PFSK-1 (cell line): Measurements from ENCODE around the gene ATXN7L1.

Source experiments
- FOXP2 ChIP-seq: optimal IDR thresholded peaks from 2 replicates; pipeline ENCODE3; 2011; ENCODE audit warnings: borderline replicate concordance, control low read depth, inconsistent platforms; ENCODE audit not compliant: insufficient read depth; ENCODE audit errors: extremely low read length, extremely low read depth
- POLR2AphosphoS5 ChIP-seq: IDR thresholded peaks from 2 replicates; pipeline ENCODE4 v1.6.1; 2012; ENCODE audit warnings: low read depth, mild to moderate bottlenecking, control low read depth, low read length, moderate library complexity
- REST ChIP-seq, 2 experiments: IDR thresholded peaks; 2 replicates each; pipeline versions ENCODE4 v1.6.1 to v1.8.0; 2011 to 2012; ENCODE audit warnings: low read depth in 2 of 2, low read length in 2 of 2, control low read depth in 1 of 2, inconsistent platforms in 1 of 2, mild to moderate bottlenecking in 1 of 2, moderate library complexity in 1 of 2; ENCODE audit not compliant: insufficient read depth in 1 of 2
- SIN3A ChIP-seq: IDR thresholded peaks from 2 replicates; pipeline ENCODE4 v1.6.1; 2012; ENCODE audit warnings: mild to moderate bottlenecking, low read length, moderate library complexity, borderline replicate concordance; ENCODE audit not compliant: insufficient read depth
- TAF1 ChIP-seq: IDR thresholded peaks from 2 replicates; pipeline ENCODE4 v1.6.1; 2012; ENCODE audit warnings: low read length, control low read depth, borderline replicate concordance; ENCODE audit not compliant: insufficient read depth

The ATXN7L1 gene

GRCh38 chr7:105699568-105700236, 176.7 kb downstream of the ATXN7L1 start:
- TF ChIP-seq REST (IDR thresholded peaks at IDR 0.05; ENCODE audit: insufficient read depth in 1 of 2, low read depth in 2 of 2, low read length in 2 of 2): no peak
- no peak for TF ChIP-seq TAF1
- TF ChIP-seq FOXP2: no peak
- no peak for TF ChIP-seq POLR2AphosphoS5
- no peak for TF ChIP-seq SIN3A

- TF ChIP-seq REST (IDR thresholded peaks at IDR 0.05; ENCODE audit: insufficient read depth in 1 of 2, low read depth in 2 of 2, low read length in 2 of 2) (no peak), SIN3A (no peak), FOXP2 (no peak), POLR2AphosphoS5 (no peak), TAF1 (no peak)
Observed at GRCh38 chr7:105698531-105698930, 177.9 kb downstream of the ATXN7L1 start.

DNA sequence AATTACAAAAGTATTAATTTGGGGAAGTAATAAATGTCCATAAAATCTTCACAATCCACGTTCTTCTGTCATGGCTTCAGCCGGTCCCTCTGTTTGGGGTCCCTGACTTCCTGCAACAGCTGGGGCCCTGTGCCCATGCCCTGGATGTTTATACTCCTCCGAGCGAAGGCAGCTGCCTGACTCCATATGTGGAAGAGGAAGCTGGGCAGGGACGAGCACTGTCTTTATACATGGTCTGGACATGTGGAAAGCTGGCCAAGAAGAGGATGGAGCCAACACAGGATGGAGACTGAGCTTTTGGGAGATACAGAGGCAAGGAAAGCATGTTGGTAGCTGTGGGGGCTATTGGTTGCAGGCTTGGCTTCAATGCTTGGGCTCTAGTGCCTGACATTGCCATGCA, 178.6 kb downstream of the ATXN7L1 start:
- TF ChIP-seq REST (IDR thresholded peaks at IDR 0.05; ENCODE audit: insufficient read depth in 1 of 2, low read depth in 2 of 2, low read length in 2 of 2) (no peak), FOXP2 (no peak), SIN3A (no peak), TAF1 (no peak), POLR2AphosphoS5 (no peak)

- TF ChIP-seq POLR2AphosphoS5 (no peak), TAF1 (no peak), REST (IDR thresholded peaks at IDR 0.05; ENCODE audit: insufficient read depth in 1 of 2, low read depth in 2 of 2, low read length in 2 of 2) (no peak), SIN3A (no peak), FOXP2 (no peak)
Observed at GRCh38 chr7:105693576-105693975, 182.8 kb downstream of the ATXN7L1 start.
